Natural killer cell treated with Interleukin-12 subunit alpha and Interleukin-12 subunit beta and Interleukin-15 and Interleukin-18, amount 100 ng/mL, for 72 hours (primary cell): Measurements from ENCODE around the gene DENND1B. TPM values are rescaled to one million over a fixed set of nuclear protein-coding genes. Genes with fewer than 3 reads are reported as not detected.

Source experiments
- ATAC-seq, 2 donors: fragments of 150-1000 bp; cut with Tn5 transposase in 1 of 2; sonication (Bioruptor Pico), chemical (Tn5 transposase) in 1 of 2; 2 replicates each; pipeline ENCODE4 v1.10.0; 2021
- DNase-seq: peaks from one replicate; pipeline ENCODE4 v3.0.0; 2022; ENCODE audit warnings: low spot score
- H3K27ac Mint-ChIP-seq, 2 donors: 1 replicate in 1 of 2; 2 replicates in 1 of 2; pipeline ENCODE4 v1.8.0; 2022; ENCODE audit warnings: mixed read lengths in 2 of 2, mild to moderate bottlenecking in 1 of 2, moderate library complexity in 1 of 2
- H3K27me3 Mint-ChIP-seq, 2 donors: 1 replicate in 1 of 2; 2 replicates in 1 of 2; pipeline ENCODE4 v1.8.0; 2022; ENCODE audit warnings: mixed read lengths in 2 of 2
- H3K36me3 Mint-ChIP-seq: one replicate; pipeline ENCODE4 v1.8.0; 2022; ENCODE audit warnings: mixed read lengths
- H3K4me1 Mint-ChIP-seq, 2 donors: 1 replicate in 1 of 2; 2 replicates in 1 of 2; pipeline ENCODE4 v1.8.0; 2022; ENCODE audit warnings: low read depth in 2 of 2, mixed read lengths in 2 of 2, mild to moderate bottlenecking in 1 of 2
- H3K4me3 Mint-ChIP-seq: one replicate; pipeline ENCODE4 v1.8.0; 2022; ENCODE audit warnings: mixed read lengths
- H3K9me3 Mint-ChIP-seq: 2 replicates; pipeline ENCODE4 v1.8.0; 2022; ENCODE audit warnings: mixed read lengths
- total RNA-seq, 2 donors: library from RNA; stranded (reverse); gene quantifications; one replicate each; pipeline ENCODE4 v1.2.3, GENCODE V29; 2022

DENND1B gene
- total RNA-seq, 2 donors from 2014 or later: 26.1 to 27.7 TPM

DNA sequence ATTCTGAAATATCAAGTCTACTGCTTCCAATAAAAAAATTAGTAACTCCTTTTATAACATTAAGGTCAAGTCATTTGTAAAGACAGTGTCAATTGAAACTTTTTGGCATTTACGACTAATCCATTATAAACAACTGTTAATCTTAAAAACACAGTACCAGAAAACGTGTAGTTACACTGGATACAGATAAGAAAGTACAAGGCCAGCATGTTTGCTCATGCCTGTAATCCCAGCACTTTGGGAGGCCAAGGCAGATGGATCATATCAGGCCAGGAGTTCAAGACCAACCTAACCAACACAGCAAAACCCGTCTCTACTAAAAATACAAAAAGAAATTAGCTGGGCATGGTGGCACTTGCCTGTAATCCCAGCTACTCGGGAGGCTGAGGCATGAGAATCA is 29.4 kb downstream of the DENND1B start:
- no peak overlapping the region for H3K27ac Mint-ChIP-seq
- no peaks in the 10 kb centered on the region for H3K27me3 Mint-ChIP-seq
- peaks cover 37 to 50% of the 10 kb centered on the region in 2 donors for H3K4me1 Mint-ChIP-seq
- H3K9me3 Mint-ChIP-seq: no peaks in the 10 kb centered on the region
- no peak overlapping the region for H3K4me3 Mint-ChIP-seq
- DNase-seq (no peak), ATAC-seq (no peak)
- peaks cover 4% of the 10 kb centered on the region for H3K36me3 Mint-ChIP-seq

GRCh38 chr1:197744979-197745378 is 30.3 kb downstream of the DENND1B start:
- DNase-seq (no peak), ATAC-seq (no peak)
- Mint-ChIP-seq H3K36me3 (peaks cover 4% of the 10 kb centered on the region), H3K27ac (no peak overlapping the region), H3K9me3 (no peaks in the 10 kb centered on the region), H3K4me3 (no peak overlapping the region), H3K27me3 (no peaks in the 10 kb centered on the region), H3K4me1 (peaks cover 35 to 46% of the 10 kb centered on the region in 2 donors)

- Mint-ChIP-seq H3K27ac (no peak overlapping the region), H3K27me3 (no peaks in the 10 kb centered on the region), H3K4me1 (peaks cover 46 to 53% of the 10 kb centered on the region in 2 donors), H3K4me3 (no peak overlapping the region), H3K9me3 (no peaks in the 10 kb centered on the region), H3K36me3 (peaks cover 4% of the 10 kb centered on the region)
- DNase-seq: no peak
- ATAC-seq: no peak
Observed at GRCh38 chr1:197743578-197743977, 31.7 kb downstream of the DENND1B start.

GRCh38 chr1:197740992-197741391 is 34.3 kb downstream of the DENND1B start:
- DNase-seq: no peak
- H3K27ac Mint-ChIP-seq: no peak overlapping the region
- H3K9me3 Mint-ChIP-seq: no peaks in the 10 kb centered on the region
- H3K4me1 Mint-ChIP-seq: peaks cover 44 to 65% of the 10 kb centered on the region in 2 donors
- ATAC-seq: no peak
- H3K36me3 Mint-ChIP-seq: peaks cover 4% of the 10 kb centered on the region
- H3K4me3 Mint-ChIP-seq: no peak overlapping the region
- no peaks in the 10 kb centered on the region for H3K27me3 Mint-ChIP-seq

- Mint-ChIP-seq H3K4me1 (peaks cover 35 to 59% of the 10 kb centered on the region in 2 donors), H3K9me3 (no peaks in the 10 kb centered on the region), H3K27ac (peak overlapping the region; percentile 4 to 60), H3K36me3 (peaks cover 2% of the 10 kb centered on the region), H3K4me3 (peak overlapping the region; percentile 55), H3K27me3 (no peaks in the 10 kb centered on the region)
- DNase-seq (peak; percentile 75), ATAC-seq (peak; percentile 92 to 96)
Observed at GRCh38 chr1:197738927-197739326, 36.4 kb downstream of the DENND1B start.

GRCh38 chr1:197737916-197738315 is 37.4 kb downstream of the DENND1B start:
- Mint-ChIP-seq H3K27me3 (no peaks in the 10 kb centered on the region), H3K9me3 (no peaks in the 10 kb centered on the region), H3K4me3 (peak overlapping the region; percentile 55), H3K27ac (peak overlapping the region; percentile 4 to 15), H3K36me3 (no peaks in the 10 kb centered on the region), H3K4me1 (peaks cover 39 to 60% of the 10 kb centered on the region in 2 donors)
- DNase-seq (no peak), ATAC-seq (no peak)

DNA sequence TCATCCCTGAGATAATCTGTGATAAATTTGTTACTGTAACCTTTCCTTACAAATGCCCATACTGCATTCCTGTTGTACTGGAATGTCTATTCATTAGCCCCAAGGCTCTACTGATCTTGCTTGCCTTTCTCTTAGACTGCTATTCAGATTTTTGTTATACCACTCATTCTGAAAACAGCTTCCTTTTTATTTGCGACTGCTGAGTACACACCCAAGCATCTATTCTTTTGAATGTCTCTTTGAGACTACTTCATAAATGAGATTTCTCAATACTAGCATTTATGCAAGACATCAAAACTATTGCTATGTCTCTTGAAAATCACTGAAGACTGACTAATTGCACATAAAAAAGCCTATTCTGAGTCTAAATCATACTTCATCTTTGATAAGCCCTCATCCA is 38.6 kb downstream of the DENND1B start:
- no peaks in the 10 kb centered on the region for H3K9me3 Mint-ChIP-seq
- peaks cover 45 to 63% of the 10 kb centered on the region in 2 donors for H3K4me1 Mint-ChIP-seq
- peak overlapping the region in 1 of 2 donors; percentile 32 for H3K27ac Mint-ChIP-seq
- ATAC-seq (peak in 1 of 2 donors; percentile 58), DNase-seq (no peak)
- no peaks in the 10 kb centered on the region for H3K27me3 Mint-ChIP-seq
- peak overlapping the region; percentile 23 for H3K4me3 Mint-ChIP-seq
- peaks cover 4% of the 10 kb centered on the region for H3K36me3 Mint-ChIP-seq

DNA sequence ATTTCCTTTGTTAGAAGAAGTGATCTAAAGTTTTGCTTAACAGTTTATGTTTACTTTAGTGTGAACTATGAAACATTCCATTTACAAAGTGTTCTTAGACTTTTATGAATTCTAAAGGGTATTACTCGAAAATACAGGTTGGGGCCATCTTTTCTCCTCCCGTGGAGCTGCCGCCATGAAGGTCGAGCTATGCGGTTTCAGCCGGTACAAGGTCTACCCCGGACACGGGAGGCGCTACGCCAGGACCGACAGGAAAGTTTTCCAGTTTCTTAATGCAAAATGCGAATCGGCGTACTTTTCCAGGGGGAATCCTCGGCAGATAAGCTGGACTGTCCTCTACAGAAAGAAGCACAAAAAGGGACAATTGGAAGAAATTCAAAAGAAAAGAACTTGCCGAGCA is 39.8 kb downstream of the DENND1B start:
- H3K4me1 Mint-ChIP-seq: peaks cover 45 to 59% of the 10 kb centered on the region in 2 donors
- H3K4me3 Mint-ChIP-seq: no peak overlapping the region
- no peak overlapping the region for H3K27ac Mint-ChIP-seq
- no peaks in the 10 kb centered on the region for H3K9me3 Mint-ChIP-seq
- no peaks in the 10 kb centered on the region for H3K27me3 Mint-ChIP-seq
- peaks cover 4% of the 10 kb centered on the region for H3K36me3 Mint-ChIP-seq
- DNase-seq: no peak
- no peak for ATAC-seq

- Mint-ChIP-seq H3K27me3 (no peaks in the 10 kb centered on the region), H3K27ac (no peak overlapping the region), H3K4me3 (no peak overlapping the region), H3K4me1 (peaks cover 32 to 47% of the 10 kb centered on the region in 2 donors), H3K9me3 (peaks cover 2% of the 10 kb centered on the region), H3K36me3 (peaks cover 13% of the 10 kb centered on the region)
- no peak for DNase-seq
- ATAC-seq: no peak
Observed at GRCh38 chr1:197733324-197733723, 42.0 kb downstream of the DENND1B start.

DNA sequence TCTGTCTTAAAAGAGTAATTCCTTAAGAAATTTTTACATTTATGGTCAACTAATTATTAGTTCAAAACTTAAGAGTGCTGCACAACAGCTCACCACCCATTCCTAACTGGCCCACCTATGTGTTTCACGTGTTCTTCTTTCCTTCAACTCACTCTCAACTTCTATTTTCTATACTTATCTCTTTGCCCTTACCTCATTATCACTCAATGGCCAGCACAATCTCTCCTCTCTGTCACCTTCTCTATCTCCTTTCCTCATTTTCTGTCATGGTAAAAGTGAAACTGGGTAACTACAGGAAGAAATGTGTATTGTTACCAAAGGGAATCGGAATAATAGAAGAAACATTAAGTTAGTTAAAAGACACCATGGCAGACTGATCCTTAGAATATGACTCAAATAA is 43.1 kb downstream of the DENND1B start:
- Mint-ChIP-seq H3K4me3 (no peak overlapping the region), H3K4me1 (peaks cover 26 to 38% of the 10 kb centered on the region in 2 donors), H3K27ac (peak overlapping the region in 1 of 2 donors; percentile 8), H3K27me3 (no peaks in the 10 kb centered on the region), H3K36me3 (peaks cover 14% of the 10 kb centered on the region), H3K9me3 (peaks cover 3% of the 10 kb centered on the region)
- DNase-seq: no peak
- no peak for ATAC-seq

- Mint-ChIP-seq H3K27me3 (no peaks in the 10 kb centered on the region), H3K4me1 (peaks cover 19 to 31% of the 10 kb centered on the region in 2 donors), H3K4me3 (no peak overlapping the region), H3K36me3 (peaks cover 15% of the 10 kb centered on the region), H3K27ac (no peak overlapping the region), H3K9me3 (peaks cover 3% of the 10 kb centered on the region)
- no peak for ATAC-seq
- no peak for DNase-seq
Observed at GRCh38 chr1:197731449-197731848, 43.8 kb downstream of the DENND1B start.

DNA sequence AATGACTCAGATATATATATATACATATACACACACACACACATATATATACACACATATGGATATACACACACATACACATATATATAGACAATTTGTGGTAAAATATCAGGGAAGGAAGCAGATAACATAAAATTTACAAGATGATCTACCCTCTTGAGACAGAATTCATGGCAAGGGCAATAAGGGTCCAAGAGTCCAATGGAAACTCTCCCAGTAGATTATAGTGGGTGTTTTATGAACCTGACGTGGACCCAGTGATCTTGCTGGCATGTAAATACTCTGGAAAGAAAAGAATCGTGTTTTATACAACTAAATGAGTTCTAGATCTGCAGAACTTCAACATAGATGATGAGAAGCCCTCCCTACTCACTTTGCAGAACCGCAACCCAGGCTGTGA is 49.3 kb downstream of the DENND1B start:
- H3K36me3 Mint-ChIP-seq: peaks cover 24% of the 10 kb centered on the region
- H3K27ac Mint-ChIP-seq: no peak overlapping the region
- no peak for ATAC-seq
- no peak overlapping the region for H3K4me3 Mint-ChIP-seq
- H3K27me3 Mint-ChIP-seq: no peaks in the 10 kb centered on the region
- peaks cover 10% of the 10 kb centered on the region in 2 donors for H3K4me1 Mint-ChIP-seq
- no peak for DNase-seq
- H3K9me3 Mint-ChIP-seq: peaks cover 12% of the 10 kb centered on the region

- Mint-ChIP-seq H3K4me1 (peaks cover 8 to 10% of the 10 kb centered on the region in 2 donors), H3K36me3 (peaks cover 24% of the 10 kb centered on the region), H3K4me3 (no peak overlapping the region), H3K9me3 (peaks cover 12% of the 10 kb centered on the region), H3K27ac (no peak overlapping the region), H3K27me3 (no peaks in the 10 kb centered on the region)
- DNase-seq (no peak), ATAC-seq (no peak)
Observed at GRCh38 chr1:197725044-197725443, 50.2 kb downstream of the DENND1B start.

DNA sequence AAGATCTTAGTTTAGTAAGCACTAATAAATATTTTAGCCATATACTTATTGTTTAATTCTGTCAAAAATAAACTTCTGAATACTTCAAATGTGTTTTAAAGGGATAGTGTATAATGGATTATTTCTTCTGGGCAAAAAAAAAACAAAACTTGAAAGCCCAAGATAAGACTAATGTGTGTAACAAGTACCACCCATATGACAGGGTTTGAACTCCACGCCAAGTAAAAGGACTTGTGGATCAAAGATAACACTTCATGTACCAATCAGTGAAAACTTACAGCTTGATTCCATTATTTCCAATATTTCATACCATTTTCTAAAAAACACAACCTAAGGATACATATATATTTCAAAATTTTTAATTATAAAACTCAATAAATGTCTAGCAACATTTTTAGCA is 59.5 kb downstream of the DENND1B start:
- no peaks in the 10 kb centered on the region for H3K36me3 Mint-ChIP-seq
- ATAC-seq: no peak
- H3K9me3 Mint-ChIP-seq: no peaks in the 10 kb centered on the region
- H3K27me3 Mint-ChIP-seq: no peaks in the 10 kb centered on the region
- no peak overlapping the region for H3K27ac Mint-ChIP-seq
- peaks cover 6 to 11% of the 10 kb centered on the region in 2 donors for H3K4me1 Mint-ChIP-seq
- no peak for DNase-seq
- no peak overlapping the region for H3K4me3 Mint-ChIP-seq

GRCh38 chr1:197706601-197707000 is 68.7 kb downstream of the DENND1B start:
- no peaks in the 10 kb centered on the region for H3K27me3 Mint-ChIP-seq
- no peaks in the 10 kb centered on the region for H3K9me3 Mint-ChIP-seq
- H3K4me3 Mint-ChIP-seq: no peak overlapping the region
- DNase-seq (no peak), ATAC-seq (no peak)
- H3K27ac Mint-ChIP-seq: no peak overlapping the region
- no peaks in the 10 kb centered on the region for H3K36me3 Mint-ChIP-seq
- peaks cover 12 to 15% of the 10 kb centered on the region in 2 donors for H3K4me1 Mint-ChIP-seq
